Caco-2 (cell line): Measurements from ENCODE around the gene DNMBP. TPM values are rescaled to one million over a fixed set of nuclear protein-coding genes. Genes with fewer than 3 reads are reported as not detected.

Experiments used
- BruUV-seq: library from RNA; stranded (reverse); fragments of 400-500 nt; replicated peaks from 2 replicates; lab custom pipeline; 2021; lab: Mats Ljungman, UMichigan
- CTCF ChIA-PET: fragments of 300-600 bp; sonication (Branson Sonifier 250); formaldehyde crosslinking; loops from one replicate; lab custom pipeline; 2022; ENCODE audit warnings: antibody characterized with exemption; lab: Charles Lee
- POLR2A ChIA-PET: fragments of 300-600 bp; sonication (Branson Sonifier 250); formaldehyde crosslinking; loops from one replicate; lab custom pipeline; 2022; ENCODE audit warnings: antibody characterized with exemption; lab: Charles Lee
- DNase-seq, 2 experiments: peaks; one replicate each; pipeline versions ENCODE4 v3.0.0 to v3.0.0-alpha.2; 2020 to 2022
- H3K27me3 ChIP-seq: replicated peaks from 2 replicates; pipeline ENCODE4 v1.6.0; 2011; ENCODE audit warnings: low read length; ENCODE audit not compliant: control insufficient read depth, insufficient read depth
- H3K36me3 ChIP-seq: 2 replicates; pipeline ENCODE4 v1.5.1; 2011; ENCODE audit warnings: low read length; ENCODE audit not compliant: control insufficient read depth, insufficient read depth
- H3K4me1 ChIP-seq: fragments of 250-450 bp; sonication (Bioruptor Pico); 2 replicates; pipeline ENCODE4 v1.5.1; 2020; ENCODE audit warnings: mild to moderate bottlenecking
- H3K4me3 ChIP-seq: 2 replicates; pipeline ENCODE4 v1.5.1; 2011; ENCODE audit warnings: low read depth, mild to moderate bottlenecking, control low read depth, low read length
- H3K9me3 ChIP-seq: fragments of 250-450 bp; sonication (Bioruptor Pico); 2 replicates; pipeline ENCODE4 v1.5.1; 2020; ENCODE audit warnings: mild to moderate bottlenecking, moderate library complexity
- H3K27ac Mint-ChIP-seq: one replicate; pipeline ENCODE4 v1.8.0; 2022; ENCODE audit warnings: mixed read lengths; ENCODE audit not compliant: unreplicated experiment
- H3K27me3 Mint-ChIP-seq: one replicate; pipeline ENCODE4 v1.8.0; 2022; ENCODE audit warnings: mixed read lengths; ENCODE audit not compliant: insufficient read depth, unreplicated experiment
- H3K36me3 Mint-ChIP-seq: one replicate; pipeline ENCODE4 v1.8.0; 2022; ENCODE audit warnings: mild to moderate bottlenecking, mixed read lengths; ENCODE audit not compliant: insufficient read depth, unreplicated experiment
- H3K4me1 Mint-ChIP-seq: one replicate; pipeline ENCODE4 v1.8.0; 2022; ENCODE audit warnings: low read depth, mixed read lengths; ENCODE audit not compliant: unreplicated experiment
- H3K4me3 Mint-ChIP-seq: one replicate; pipeline ENCODE4 v1.8.0; 2022; ENCODE audit warnings: mild to moderate bottlenecking, moderate library complexity, mixed read lengths; ENCODE audit not compliant: unreplicated experiment
- H3K9me3 Mint-ChIP-seq: one replicate; pipeline ENCODE4 v1.8.0; 2022; ENCODE audit warnings: mixed read lengths; ENCODE audit not compliant: unreplicated experiment
- intact Hi-C: fragments of 100-400 bp; cut with micrococcal nuclease; formaldehyde crosslinking; loops from one replicate; pipeline ENCODE4 v1.10.0; 2022; ENCODE audit not compliant: unreplicated experiment
- total RNA-seq: library from RNA; stranded (reverse); gene quantifications from 2 replicates; pipeline ENCODE4 v1.2.3, GENCODE V29; 2022
- TF ChIP-seq, protein P1 (sequence below), 2 experiments: fragments of 200-600 bp in 1 of 2; IDR thresholded peaks; 1 replicate in 1 of 2; 2 replicates in 1 of 2; pipeline versions ENCODE4 v1.5.1 to v1.8.0; 2011 to 2022; ENCODE audit warnings: antibody characterized with exemption in 1 of 2, control low read depth in 1 of 2, inconsistent platforms in 1 of 2, low read depth in 1 of 2, low read length in 1 of 2, mild to moderate bottlenecking in 1 of 2, moderate library complexity in 1 of 2; ENCODE audit not compliant: insufficient read depth in 1 of 2, severe bottlenecking in 1 of 2, unreplicated experiment in 1 of 2

DNMBP gene
- total RNA-seq, 1 experiment from 2014 or later: 30.6 TPM

GRCh38 chr10:99828464-99828863 is 181.3 kb downstream of the DNMBP start:
- BruUV-seq: no TSS peak
- Histone ChIP-seq H3K36me3 (peaks cover 9% of the 10 kb centered on the region), H3K4me1 (no peaks in the 10 kb centered on the region), H3K4me3 (no peak overlapping the region), H3K9me3 (no peaks in the 10 kb centered on the region), H3K27me3 (no peaks in the 10 kb centered on the region)
- DNase-seq: no peak
- H3K27ac Mint-ChIP-seq: no peak overlapping the region
- peaks cover 58% of the 10 kb centered on the region for H3K36me3 Mint-ChIP-seq
- no peak overlapping the region for H3K4me3 Mint-ChIP-seq
- H3K27me3 Mint-ChIP-seq: no peaks in the 10 kb centered on the region
- TF ChIP-seq, protein P1, sequence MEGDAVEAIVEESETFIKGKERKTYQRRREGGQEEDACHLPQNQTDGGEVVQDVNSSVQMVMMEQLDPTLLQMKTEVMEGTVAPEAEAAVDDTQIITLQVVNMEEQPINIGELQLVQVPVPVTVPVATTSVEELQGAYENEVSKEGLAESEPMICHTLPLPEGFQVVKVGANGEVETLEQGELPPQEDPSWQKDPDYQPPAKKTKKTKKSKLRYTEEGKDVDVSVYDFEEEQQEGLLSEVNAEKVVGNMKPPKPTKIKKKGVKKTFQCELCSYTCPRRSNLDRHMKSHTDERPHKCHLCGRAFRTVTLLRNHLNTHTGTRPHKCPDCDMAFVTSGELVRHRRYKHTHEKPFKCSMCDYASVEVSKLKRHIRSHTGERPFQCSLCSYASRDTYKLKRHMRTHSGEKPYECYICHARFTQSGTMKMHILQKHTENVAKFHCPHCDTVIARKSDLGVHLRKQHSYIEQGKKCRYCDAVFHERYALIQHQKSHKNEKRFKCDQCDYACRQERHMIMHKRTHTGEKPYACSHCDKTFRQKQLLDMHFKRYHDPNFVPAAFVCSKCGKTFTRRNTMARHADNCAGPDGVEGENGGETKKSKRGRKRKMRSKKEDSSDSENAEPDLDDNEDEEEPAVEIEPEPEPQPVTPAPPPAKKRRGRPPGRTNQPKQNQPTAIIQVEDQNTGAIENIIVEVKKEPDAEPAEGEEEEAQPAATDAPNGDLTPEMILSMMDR (IDR thresholded peaks at IDR 0.05; ENCODE audit: insufficient read depth in 1 of 2, low read depth in 1 of 2, low read length in 1 of 2, severe bottlenecking in 1 of 2, unreplicated experiment in 1 of 2): no peak
- ChIA-PET POLR2A (no interaction called here), CTCF (no interaction called here)
- no peaks in the 10 kb centered on the region for H3K4me1 Mint-ChIP-seq
- H3K9me3 Mint-ChIP-seq: no peaks in the 10 kb centered on the region
- intact Hi-C loops: no loop called here

DNA sequence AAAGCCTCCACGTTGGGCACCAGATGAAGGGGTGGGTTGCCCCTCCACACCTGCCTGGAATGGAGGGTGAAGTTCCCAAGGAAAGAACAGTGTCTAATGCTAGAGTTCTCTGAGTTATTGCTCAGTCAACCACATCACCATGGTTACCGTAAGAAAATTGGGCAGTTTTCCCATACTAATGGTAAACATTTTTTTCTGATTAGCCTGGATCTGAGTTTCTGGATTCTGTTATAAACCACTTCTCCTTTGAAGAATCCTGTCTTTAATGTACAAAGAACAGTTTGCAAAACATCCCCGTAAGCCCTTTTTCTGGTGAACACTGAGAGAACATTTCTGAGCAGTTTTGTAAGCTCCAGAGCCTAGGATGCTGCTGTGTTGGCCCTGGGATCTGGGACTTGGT is 181.8 kb downstream of the DNMBP start:
- no peaks in the 10 kb centered on the region for H3K4me1 Mint-ChIP-seq
- Histone ChIP-seq H3K9me3 (no peaks in the 10 kb centered on the region), H3K4me1 (no peaks in the 10 kb centered on the region), H3K27me3 (no peaks in the 10 kb centered on the region), H3K4me3 (no peak overlapping the region), H3K36me3 (peaks cover 8% of the 10 kb centered on the region)
- ChIA-PET POLR2A (no interaction called here), CTCF (no interaction called here)
- no peak overlapping the region for H3K4me3 Mint-ChIP-seq
- intact Hi-C loops: no loop called here
- H3K27ac Mint-ChIP-seq: no peak overlapping the region
- DNase-seq: no peak
- peaks cover 52% of the 10 kb centered on the region for H3K36me3 Mint-ChIP-seq
- H3K9me3 Mint-ChIP-seq: no peaks in the 10 kb centered on the region
- BruUV-seq: no TSS peak
- TF ChIP-seq, protein P1 (IDR thresholded peaks at IDR 0.05; ENCODE audit: insufficient read depth in 1 of 2, low read depth in 1 of 2, low read length in 1 of 2, severe bottlenecking in 1 of 2, unreplicated experiment in 1 of 2): no peak
- no peaks in the 10 kb centered on the region for H3K27me3 Mint-ChIP-seq

Other genes starting within 250 kb of the DNMBP start
- gene ABCC2, start 227.3 kb downstream of the DNMBP start, total RNA-seq: 128 and 129 TPM in 2 replicates
- 24.3 and 24.9 TPM in 2 replicates for gene CPN1, start 71.9 kb upstream of the DNMBP start, total RNA-seq
- gene ERLIN1, start 176.1 kb upstream of the DNMBP start, total RNA-seq: 54.4 and 59.0 TPM in 2 replicates
- 28.2 and 28.6 TPM in 2 replicates for gene CHUK, start 219.6 kb upstream of the DNMBP start, total RNA-seq